Activated CD4-positive, alpha-beta T cell treated with anti-CD3 and anti-CD28 coated beads for 48 hours (primary cell): ENCODE data around the gene SYT9.
"Not testable (repeated sequence)": the region's sequence is repeated elsewhere in the genome, so short reads cannot be mapped to it uniquely, and the experiment has no call there.

ENCODE experiments used
- DNase-seq: peaks from one replicate; pipeline ENCODE4 v3.0.0-alpha.2; 2020

Gene SYT9

GRCh38 chr11:7278314-7278917 is 26.7 kb downstream of the SYT9 start:
- peak; percentile 6 for DNase-seq

GRCh38 chr11:7279676-7280075 is 28.0 kb downstream of the SYT9 start:
- no peak for DNase-seq

DNA sequence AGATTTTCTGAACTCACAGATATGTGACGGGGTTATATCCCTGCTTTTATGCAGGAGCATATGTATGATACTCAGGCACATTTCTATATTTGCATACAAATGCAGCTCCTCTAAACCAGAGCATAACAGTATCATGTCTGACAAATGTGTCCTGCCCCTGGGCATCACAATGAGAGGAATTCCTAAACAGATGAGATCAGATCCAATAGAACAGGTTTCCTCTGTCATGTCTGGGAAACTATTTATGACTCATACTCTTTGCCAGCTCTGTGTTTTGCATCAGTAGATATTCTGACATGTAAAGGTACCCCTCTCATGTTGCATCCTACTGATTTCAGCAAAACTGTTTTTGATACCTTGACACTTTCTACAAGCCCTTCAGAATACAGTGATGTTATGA is 29.4 kb downstream of the SYT9 start:
- no peak for DNase-seq

GRCh38 chr11:7281809-7282208 is 30.1 kb downstream of the SYT9 start:
- DNase-seq: no peak

DNA sequence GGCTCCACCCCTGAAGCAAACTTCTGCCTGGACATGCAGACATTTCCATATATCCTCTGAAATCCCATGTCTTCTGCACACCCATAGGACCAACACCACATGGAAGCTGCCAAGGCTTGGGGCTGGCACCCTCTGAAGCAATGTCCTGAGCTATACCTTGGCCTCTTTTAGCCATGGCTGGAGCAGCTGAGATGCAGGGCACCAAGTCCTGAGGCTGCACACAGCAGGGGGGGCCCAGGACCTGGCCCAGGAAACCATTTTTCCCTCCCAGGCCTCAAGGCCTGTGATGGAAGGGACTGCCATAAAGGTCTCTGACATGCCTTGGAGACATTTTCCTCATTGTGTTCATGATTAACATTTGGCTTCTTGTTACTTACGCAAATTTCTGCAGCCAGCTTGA is 34.5 kb downstream of the SYT9 start:
- DNase-seq: no peak

GRCh38 chr11:7291100-7291829 is 39.6 kb downstream of the SYT9 start:
- no peak for DNase-seq

DNA sequence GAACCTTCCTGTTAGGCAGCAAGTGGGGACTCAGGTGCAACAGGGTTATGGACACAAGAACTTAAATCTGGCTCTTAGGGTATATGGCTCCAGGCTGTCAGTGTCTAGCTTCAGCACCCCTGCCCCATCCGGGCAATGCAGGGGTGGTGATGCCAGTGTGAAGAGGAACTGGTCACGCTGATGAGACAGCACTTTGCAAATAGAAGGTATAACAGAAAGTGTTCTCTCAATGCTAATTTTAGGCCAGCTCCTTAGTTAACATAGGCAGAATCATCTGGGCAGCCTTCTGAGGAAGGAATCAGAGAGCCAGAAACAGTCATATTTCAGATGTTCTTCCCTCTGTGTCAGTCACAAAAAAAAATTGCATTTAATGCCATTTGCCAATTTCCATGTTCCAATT is 41.2 kb downstream of the SYT9 start:
- no peak for DNase-seq

DNA sequence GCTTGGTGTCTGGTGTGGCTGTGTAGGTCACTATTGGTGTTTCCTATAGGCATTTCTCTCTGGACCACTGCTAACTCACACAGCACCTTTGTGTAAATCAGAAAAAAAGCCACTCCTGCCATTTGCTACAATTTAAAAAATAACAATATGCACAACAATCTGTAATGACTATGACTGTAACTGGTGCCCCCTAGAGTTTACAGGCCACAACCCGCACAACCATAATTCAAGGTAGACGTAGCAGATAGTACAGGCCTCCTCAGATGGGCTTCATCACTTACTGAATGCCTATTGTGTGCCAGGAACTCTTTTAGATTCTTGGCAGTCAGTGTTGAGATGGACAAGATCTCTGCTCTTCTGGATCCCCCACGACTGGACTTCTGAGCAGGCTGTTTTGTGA is 47.7 kb downstream of the SYT9 start:
- DNase-seq: no peak

DNA sequence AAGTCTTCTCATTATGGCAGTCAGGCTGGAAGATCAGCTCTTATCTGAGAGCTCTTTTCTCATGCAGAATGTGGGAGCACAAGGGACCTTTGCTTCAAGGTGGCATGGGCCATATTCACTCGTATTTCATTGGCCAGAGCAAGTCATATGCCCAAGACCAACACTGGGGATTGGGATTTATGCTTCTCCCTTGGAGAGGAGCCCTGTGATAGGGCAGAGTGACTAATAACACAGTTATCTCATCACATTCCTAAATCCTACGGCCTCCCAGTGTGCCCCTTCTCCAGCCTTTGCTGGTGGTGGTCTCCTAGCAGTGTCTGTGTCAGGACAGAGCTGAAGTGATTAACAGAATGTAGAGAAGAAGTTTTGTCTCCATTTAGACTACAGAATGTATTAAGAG is 48.6 kb downstream of the SYT9 start:
- no peak for DNase-seq

- no peak for DNase-seq
These were observed 51.4 kb downstream of the SYT9 start for GRCh38 chr11:7303146-7303545.

GRCh38 chr11:7306900-7307299 is 55.2 kb downstream of the SYT9 start:
- no peak for DNase-seq

DNA sequence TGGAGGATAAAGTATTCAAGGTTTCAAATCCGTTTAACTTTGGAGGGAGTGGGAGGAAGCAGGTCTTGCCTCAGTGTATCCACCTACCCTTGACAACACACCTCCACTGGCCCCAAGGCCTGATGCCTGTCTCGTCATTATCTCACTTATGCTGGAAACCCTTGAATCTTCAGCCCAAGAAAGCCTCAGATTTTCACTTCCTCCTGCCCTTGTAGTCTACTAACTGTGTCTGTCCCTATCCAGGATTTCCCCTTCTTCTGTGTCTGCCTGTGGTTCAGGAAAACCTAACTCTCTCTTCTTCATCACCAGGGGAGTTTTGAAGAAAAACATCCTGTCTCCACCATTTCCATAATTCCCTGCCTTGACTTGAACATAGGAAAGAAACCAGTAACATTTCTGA is 56.1 kb downstream of the SYT9 start:
- no peak for DNase-seq

GRCh38 chr11:7311903-7312302 is 60.2 kb downstream of the SYT9 start:
- DNase-seq: no peak

DNA sequence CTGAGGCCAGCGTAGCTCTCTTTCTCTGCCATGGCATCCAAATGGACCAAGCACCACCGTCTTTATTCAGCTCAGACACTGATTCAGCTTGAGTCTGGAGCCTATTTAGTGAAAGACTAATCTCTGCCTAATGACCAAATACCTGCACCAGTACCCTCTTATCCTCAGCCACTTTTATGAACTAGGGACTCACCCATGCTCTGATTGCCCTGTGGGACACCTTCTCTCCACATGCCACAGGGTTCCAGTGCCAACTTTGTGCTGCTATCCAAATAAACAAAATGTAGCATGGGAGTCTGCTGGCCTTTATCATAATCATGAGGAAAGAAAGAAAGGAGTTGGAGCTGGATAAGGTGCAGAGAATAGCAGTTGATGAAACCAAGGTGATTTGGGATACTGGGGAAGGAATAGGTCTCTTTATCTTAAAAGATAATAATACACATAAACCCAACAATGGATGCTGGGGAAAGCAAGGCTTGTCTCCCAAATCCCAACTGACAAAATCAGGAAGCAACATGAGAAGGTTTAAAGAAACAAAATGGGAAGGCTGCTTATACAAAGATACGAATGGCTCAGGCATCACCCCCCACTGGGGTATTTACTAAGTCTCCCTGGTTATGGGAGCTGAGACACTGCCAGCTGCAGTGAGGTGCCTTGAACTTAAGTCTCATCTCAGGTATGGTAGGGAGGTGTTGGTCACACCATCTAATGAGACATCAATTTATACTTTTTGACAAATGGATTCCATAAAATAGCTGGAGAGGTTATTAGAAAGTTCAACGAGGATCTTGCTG is 63.3 kb downstream of the SYT9 start:
- no peak for DNase-seq

DNA sequence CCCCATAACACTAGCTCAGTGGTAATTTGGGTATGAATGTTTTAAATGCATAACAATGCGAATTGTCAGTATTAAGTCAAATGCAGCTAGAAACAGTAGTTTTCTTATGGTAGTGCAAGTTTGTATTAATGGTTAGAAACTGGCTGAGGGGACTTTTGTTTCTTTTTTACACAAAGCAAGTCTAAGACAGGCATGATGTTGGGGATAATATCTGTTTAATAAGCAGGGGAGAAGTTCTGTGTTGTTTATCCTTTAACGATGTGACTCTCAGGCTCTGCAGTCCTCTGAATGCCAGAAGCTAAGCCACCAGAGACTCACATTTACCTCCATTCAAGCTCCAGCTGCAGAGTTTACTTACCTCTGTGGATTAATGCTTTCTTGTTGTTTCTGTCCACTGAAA is 67.8 kb downstream of the SYT9 start:
- no peak for DNase-seq

DNA sequence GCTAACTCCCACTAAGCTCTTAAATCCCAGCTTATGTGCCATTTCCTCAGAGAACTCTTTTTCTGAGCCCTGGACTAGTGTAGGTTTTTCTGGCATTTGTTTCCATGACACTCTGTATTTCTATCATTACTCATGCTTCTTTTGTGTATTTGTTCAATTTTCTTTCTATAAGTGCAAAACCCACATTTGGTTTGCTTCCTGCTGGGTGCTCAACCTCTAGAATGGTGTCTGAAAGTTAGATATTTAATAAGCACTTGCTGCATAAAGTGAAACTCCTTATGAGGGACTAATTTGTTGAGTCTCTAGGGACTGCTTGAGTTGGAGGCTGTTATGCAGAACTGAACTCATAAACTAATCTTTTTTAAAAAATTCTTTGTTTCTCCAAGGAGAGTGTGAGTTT is 68.6 kb downstream of the SYT9 start:
- no peak for DNase-seq

- no peak for DNase-seq
These were observed 70.1 kb downstream of the SYT9 start for GRCh38 chr11:7321473-7322450.

DNA sequence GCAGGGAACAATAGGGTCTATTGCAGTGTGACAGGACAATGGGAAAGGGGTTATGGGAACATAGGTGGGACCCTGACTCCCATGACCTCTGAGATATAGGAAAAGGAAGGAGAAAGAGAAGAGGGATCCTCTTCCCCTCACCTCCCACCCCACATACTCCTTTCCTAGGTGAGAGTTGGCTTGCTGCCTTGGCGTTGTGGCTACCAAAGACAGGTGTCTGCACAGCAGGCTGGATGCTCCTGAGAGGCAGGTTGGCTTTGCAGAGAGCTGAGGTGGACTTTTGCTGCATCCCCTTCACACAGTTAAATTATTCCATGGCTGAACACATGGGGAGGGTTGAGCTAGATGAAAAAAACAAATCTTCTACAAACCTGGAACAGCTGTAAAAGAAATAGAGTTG is 80.7 kb downstream of the SYT9 start:
- no peak for DNase-seq

GRCh38 chr11:7332962-7333361 is 81.3 kb downstream of the SYT9 start:
- no peak for DNase-seq

GRCh38 chr11:7335442-7335841 is 83.7 kb downstream of the SYT9 start:
- not testable (repeated sequence) for DNase-seq

DNA sequence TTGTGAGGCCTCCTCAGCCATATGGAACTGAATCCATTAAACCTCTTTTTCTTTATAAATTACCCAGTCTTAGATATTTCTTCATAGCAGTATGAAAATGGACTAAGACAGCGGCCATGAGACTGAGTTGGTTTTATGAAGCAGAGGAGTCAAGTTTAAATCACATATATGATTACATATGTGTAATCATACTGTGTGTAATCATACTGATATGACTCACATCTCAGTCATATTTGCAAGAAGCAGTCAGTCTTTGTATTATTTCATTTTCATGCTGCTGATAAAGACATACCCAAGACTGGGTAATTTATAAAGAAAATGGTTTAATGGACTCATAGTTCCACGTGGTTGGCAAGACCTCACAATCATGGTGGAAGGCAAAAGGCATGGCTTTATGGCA is 89.8 kb downstream of the SYT9 start:
- DNase-seq: no peak

- no peak for DNase-seq
These were observed 96.1 kb downstream of the SYT9 start for GRCh38 chr11:7347611-7348431.
